ENCODE measurements around the gene OSBPL1A. TPM values are rescaled to one million over a fixed set of nuclear protein-coding genes. Genes with fewer than 3 reads are reported as not detected.

Gene OSBPL1A
- polyA plus RNA-seq, 1 donor = 30.3 TPM

DNA sequence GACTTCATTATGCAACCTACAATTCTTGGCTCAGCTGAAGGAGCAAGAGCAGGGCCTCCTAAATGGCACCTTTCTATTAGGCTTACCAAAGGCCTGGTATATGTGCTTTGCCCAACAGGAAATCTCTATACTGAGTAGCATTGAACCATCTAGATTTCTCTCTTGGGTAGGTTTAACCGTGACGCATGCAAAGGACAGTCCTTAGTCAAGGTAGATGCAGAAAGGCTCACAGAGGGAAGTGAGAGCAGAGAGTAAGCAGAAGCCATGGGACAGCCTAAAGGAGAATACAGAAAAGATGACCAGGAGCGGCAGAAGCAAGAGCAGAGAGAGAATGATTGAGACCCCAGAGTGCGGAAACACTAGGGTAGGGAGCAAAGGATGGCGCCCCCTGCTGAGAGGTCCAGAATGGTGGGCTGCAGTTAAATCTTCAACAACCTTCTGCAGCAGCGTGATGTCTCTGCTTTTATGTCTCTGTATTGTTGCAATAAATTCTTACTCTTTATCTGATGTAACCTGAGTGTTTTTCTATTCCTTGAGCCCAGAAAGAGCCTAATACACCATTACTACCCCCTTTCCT is 4.7 kb upstream of the OSBPL1A start:
- Histone ChIP-seq H3K27me3 (ENCODE audit: control insufficient read depth, insufficient read depth, low read length) (peaks cover 2% of the 10 kb centered on the region), H3K27ac (ENCODE audit: low read length) (no peak overlapping the region), H3K4me1 (ENCODE audit: control insufficient read depth, insufficient read depth, low read length) (no peaks in the 10 kb centered on the region), H3K4me3 (ENCODE audit: low read length) (no peak overlapping the region), H3K9me3 (ENCODE audit: control insufficient read depth, low read depth, low read length) (no peaks in the 10 kb centered on the region), H3K36me3 (ENCODE audit: control insufficient read depth, insufficient read depth, low read length) (no peaks in the 10 kb centered on the region)
- DNase-seq = no peak
- 67% methylated on average over 1 of the region's 6 CpGs for WGBS (ENCODE audit: insufficient coverage, low lambda C conversion rate)

DNA sequence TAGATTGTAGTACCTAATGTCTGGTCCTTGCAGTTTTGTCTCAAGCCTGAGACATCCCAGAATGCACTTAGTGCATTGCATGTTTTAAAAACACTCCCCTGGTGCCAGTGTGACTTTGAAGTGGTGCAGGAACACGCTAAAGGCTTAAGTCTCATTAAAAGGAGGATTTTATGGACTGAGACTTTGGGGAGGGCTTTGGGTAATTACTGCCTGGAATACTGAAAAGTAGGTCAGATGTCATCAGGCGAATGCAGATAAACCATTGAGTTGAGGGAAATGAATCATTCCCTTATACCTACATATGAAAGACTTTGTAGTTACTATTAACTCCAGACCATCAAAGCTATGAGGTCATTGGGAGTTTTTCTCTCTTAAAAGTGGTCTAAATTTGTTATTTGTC is 3.0 kb upstream of the OSBPL1A start:
- no CpG with 5 or more reads among the region's 2 CpGs for whole genome bisulfite sequencing (ENCODE audit: insufficient coverage, low lambda C conversion rate)
- no peak for DNase-seq
- H3K27ac ChIP-seq (ENCODE audit: low read length) = no peak overlapping the region
- H3K36me3 ChIP-seq (ENCODE audit: control insufficient read depth, insufficient read depth, low read length) = no peaks in the 10 kb centered on the region
- no peaks in the 10 kb centered on the region for H3K4me1 ChIP-seq (ENCODE audit: control insufficient read depth, insufficient read depth, low read length)
- peaks cover 1% of the 10 kb centered on the region for H3K27me3 ChIP-seq (ENCODE audit: control insufficient read depth, insufficient read depth, low read length)
- no peak overlapping the region for H3K4me3 ChIP-seq (ENCODE audit: low read length)
- no peaks in the 10 kb centered on the region for H3K9me3 ChIP-seq (ENCODE audit: control insufficient read depth, low read depth, low read length)

DNA sequence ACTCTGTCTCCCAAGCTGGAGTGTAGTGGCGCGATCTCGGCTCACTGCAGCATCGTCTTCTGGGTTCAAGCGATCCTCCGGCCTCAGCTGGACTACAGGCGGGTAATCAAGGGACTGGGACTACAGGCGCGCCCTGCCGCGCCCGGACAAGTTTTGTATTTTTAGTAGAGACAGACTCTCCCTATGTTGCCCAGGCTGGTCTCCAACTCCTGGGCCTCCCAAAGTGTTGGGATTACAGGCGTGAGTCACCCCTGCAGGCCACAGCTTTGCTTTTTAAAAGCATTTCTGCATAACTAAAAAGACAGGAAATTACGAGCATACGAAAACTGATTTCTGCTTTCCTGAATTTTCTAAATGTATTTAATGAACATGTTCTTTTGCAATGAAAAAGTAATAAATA is 916 bp upstream of the OSBPL1A start:
- H3K27ac ChIP-seq (ENCODE audit: low read length) = no peak overlapping the region
- no peaks in the 10 kb centered on the region for H3K36me3 ChIP-seq (ENCODE audit: control insufficient read depth, insufficient read depth, low read length)
- 100% methylated on average over 1 of the region's 15 CpGs for WGBS (ENCODE audit: insufficient coverage, low lambda C conversion rate)
- H3K4me3 ChIP-seq (ENCODE audit: low read length) = peak overlapping the region; percentile 53
- H3K9me3 ChIP-seq (ENCODE audit: control insufficient read depth, low read depth, low read length) = no peaks in the 10 kb centered on the region
- DNase-seq = no peak
- H3K4me1 ChIP-seq (ENCODE audit: control insufficient read depth, insufficient read depth, low read length) = no peaks in the 10 kb centered on the region
- H3K27me3 ChIP-seq (ENCODE audit: control insufficient read depth, insufficient read depth, low read length) = no peaks in the 10 kb centered on the region

DNA sequence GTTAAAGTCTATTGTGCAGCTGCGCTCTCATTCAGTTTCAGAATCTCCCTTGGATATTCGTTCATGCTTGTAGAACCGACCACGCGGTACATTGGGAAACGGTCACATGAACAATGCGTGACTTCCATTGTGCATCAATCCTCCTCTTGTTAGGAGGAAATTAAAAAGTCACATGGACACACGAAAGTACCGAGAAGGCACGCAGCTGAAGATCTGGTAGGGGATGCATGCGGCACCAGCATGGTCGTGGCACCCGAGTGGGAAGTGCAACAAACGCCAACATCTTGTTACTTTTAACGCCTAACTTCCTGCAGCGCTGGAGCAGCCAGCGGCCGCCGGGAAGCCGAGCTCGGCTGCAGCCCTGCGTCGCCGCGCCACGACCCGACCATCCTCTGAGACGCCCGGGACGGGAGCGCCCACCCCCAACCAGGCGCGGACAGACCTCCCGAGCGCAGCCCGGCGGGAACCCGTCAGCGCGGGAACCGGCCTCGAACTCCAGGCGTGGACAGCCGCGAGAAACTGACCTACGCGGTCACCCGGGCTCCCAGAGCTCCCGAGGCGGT is 412 bp downstream of the OSBPL1A start:
- Histone ChIP-seq H3K9me3 (ENCODE audit: control insufficient read depth, low read depth, low read length) (no peaks in the 10 kb centered on the region), H3K27me3 (ENCODE audit: control insufficient read depth, insufficient read depth, low read length) (no peaks in the 10 kb centered on the region), H3K4me3 (ENCODE audit: low read length) (peak overlapping the region; percentile 80), H3K36me3 (ENCODE audit: control insufficient read depth, insufficient read depth, low read length) (no peaks in the 10 kb centered on the region), H3K27ac (ENCODE audit: low read length) (peak overlapping the region; percentile 67), H3K4me1 (ENCODE audit: control insufficient read depth, insufficient read depth, low read length) (no peaks in the 10 kb centered on the region)
- WGBS (ENCODE audit: insufficient coverage, low lambda C conversion rate) = 0% methylated on average over 5 of the region's 50 CpGs
- peak; percentile 72 to 87 for DNase-seq

DNA sequence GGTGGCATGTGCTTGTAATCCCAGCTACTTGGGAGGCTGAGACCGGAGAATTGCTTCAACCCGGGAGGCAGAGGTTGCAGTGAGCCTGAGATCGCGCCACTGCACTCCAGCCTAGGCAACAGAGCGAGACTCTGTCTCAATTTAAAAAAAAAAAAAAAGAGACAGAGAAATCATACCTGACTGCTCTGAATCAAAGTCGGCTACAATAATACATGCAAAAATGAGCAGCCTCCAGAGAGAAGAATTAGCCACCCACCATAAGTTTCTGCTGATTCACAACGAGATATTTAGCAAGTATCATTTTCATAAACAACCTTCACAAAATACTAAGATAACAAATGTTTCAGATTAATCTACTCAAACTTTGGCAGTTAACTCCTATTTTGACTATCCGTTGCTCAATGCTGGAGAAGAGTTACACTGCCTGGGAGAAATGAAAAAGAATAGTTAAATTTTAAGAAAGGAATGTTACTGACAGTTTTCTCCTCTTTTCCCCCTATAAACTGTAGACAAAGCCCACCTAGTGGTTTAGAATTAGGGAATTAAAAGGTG is 1.5 kb downstream of the OSBPL1A start:
- no peak overlapping the region for H3K27ac ChIP-seq (ENCODE audit: low read length)
- H3K4me1 ChIP-seq (ENCODE audit: control insufficient read depth, insufficient read depth, low read length) = no peaks in the 10 kb centered on the region
- no peaks in the 10 kb centered on the region for H3K27me3 ChIP-seq (ENCODE audit: control insufficient read depth, insufficient read depth, low read length)
- H3K4me3 ChIP-seq (ENCODE audit: low read length) = no peak overlapping the region
- 50% methylated on average over 1 of the region's 8 CpGs for WGBS (ENCODE audit: insufficient coverage, low lambda C conversion rate)
- no peak for DNase-seq
- H3K9me3 ChIP-seq (ENCODE audit: control insufficient read depth, low read depth, low read length) = no peaks in the 10 kb centered on the region
- no peaks in the 10 kb centered on the region for H3K36me3 ChIP-seq (ENCODE audit: control insufficient read depth, insufficient read depth, low read length)

DNA sequence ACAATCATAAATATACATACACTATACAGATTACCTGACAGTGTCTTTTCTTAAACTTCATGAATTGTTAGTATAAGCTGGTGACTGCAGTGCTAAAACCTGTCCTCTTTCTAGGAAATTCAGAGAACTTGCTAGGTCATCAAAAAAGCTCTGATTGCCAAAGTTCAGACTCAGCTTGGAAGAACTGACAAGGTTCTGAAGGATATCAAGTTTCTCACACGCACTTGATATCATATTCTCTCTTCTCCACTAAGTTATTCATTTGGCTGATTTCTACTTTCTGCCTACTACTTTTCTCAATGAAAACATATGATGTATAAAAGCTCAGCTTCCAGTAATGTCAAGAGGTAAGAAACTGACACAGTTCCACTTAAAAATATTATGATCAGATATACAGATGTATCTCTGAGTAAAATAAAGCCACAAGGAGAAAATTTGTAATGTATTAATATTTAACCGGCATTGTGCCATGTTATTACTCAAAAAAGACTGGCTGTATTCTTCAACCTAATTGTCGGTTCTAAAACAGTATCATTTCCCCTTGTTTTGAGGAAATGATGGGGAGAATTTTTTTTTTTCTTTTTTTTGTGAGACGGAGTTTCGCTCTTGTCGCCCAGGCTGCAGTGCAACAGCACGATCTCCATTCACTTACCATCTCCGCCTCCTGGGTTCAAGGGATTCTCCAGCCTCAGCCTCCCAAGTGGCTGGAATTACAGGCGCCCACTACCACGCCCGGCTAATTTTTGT is 2.4 kb downstream of the OSBPL1A start:
- DNase-seq = peak; percentile 43 to 64
- no peaks in the 10 kb centered on the region for H3K36me3 ChIP-seq (ENCODE audit: control insufficient read depth, insufficient read depth, low read length)
- no peak overlapping the region for H3K4me3 ChIP-seq (ENCODE audit: low read length)
- peak overlapping the region; percentile 53 for H3K27ac ChIP-seq (ENCODE audit: low read length)
- no peaks in the 10 kb centered on the region for H3K4me1 ChIP-seq (ENCODE audit: control insufficient read depth, insufficient read depth, low read length)
- 51% methylated on average over 2 of the region's 11 CpGs for WGBS (ENCODE audit: insufficient coverage, low lambda C conversion rate)
- H3K9me3 ChIP-seq (ENCODE audit: control insufficient read depth, low read depth, low read length) = no peaks in the 10 kb centered on the region
- H3K27me3 ChIP-seq (ENCODE audit: control insufficient read depth, insufficient read depth, low read length) = no peaks in the 10 kb centered on the region

DNA sequence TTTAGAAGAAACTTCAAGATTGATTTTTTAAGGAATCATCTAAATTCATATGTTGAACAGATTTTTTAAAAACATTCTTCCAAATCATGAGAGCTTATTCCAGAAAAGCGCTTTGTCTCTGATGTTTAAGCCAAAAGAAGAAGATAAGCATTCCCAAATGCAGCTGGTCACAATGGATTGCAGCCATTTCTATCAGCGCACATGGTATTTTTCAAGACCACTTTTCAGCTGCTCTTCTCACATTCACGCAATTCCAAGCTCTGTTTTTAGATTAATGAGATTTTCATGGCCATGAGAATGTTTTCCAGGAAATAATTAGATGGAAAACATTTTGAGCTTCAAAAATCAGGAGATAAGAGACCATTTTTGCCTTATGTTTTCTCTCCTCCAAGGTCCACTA is 8.7 kb downstream of the OSBPL1A start:
- Histone ChIP-seq H3K27ac (ENCODE audit: low read length) (no peak overlapping the region), H3K36me3 (ENCODE audit: control insufficient read depth, insufficient read depth, low read length) (no peaks in the 10 kb centered on the region), H3K4me3 (ENCODE audit: low read length) (no peak overlapping the region), H3K27me3 (ENCODE audit: control insufficient read depth, insufficient read depth, low read length) (no peaks in the 10 kb centered on the region), H3K4me1 (ENCODE audit: control insufficient read depth, insufficient read depth, low read length) (no peaks in the 10 kb centered on the region), H3K9me3 (ENCODE audit: control insufficient read depth, low read depth, low read length) (no peaks in the 10 kb centered on the region)
- peak in 1 of 2 donors; percentile 10 for DNase-seq
- WGBS (ENCODE audit: insufficient coverage, low lambda C conversion rate) = 90% methylated on average over 2 of the region's 3 CpGs

DNA sequence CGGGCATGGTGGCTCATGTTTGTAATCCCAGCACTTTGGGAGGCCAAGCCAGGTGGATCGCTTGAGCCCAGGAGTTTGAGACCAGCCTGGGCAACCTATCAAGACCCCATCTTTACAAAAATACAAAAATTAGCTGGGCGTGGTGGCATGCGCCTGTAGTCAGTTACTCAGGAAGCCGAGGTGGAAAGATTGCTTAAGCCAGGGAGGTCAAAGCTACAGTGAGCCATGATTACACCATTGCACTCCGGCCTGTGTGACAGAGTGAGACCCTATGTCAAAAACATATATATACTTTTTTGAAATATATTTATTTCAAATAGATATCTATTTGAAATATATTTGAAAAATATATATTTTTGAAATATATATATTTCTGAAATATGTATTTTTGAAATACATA is 10.9 kb downstream of the OSBPL1A start:
- DNase-seq = no peak
- Histone ChIP-seq H3K27me3 (ENCODE audit: control insufficient read depth, insufficient read depth, low read length) (no peaks in the 10 kb centered on the region), H3K36me3 (ENCODE audit: control insufficient read depth, insufficient read depth, low read length) (no peaks in the 10 kb centered on the region), H3K27ac (ENCODE audit: low read length) (no peak overlapping the region), H3K4me3 (ENCODE audit: low read length) (no peak overlapping the region), H3K4me1 (ENCODE audit: control insufficient read depth, insufficient read depth, low read length) (no peaks in the 10 kb centered on the region), H3K9me3 (ENCODE audit: control insufficient read depth, low read depth, low read length) (no peaks in the 10 kb centered on the region)
- WGBS (ENCODE audit: insufficient coverage, low lambda C conversion rate) = no CpG with 5 or more reads among the region's 6 CpGs

DNA sequence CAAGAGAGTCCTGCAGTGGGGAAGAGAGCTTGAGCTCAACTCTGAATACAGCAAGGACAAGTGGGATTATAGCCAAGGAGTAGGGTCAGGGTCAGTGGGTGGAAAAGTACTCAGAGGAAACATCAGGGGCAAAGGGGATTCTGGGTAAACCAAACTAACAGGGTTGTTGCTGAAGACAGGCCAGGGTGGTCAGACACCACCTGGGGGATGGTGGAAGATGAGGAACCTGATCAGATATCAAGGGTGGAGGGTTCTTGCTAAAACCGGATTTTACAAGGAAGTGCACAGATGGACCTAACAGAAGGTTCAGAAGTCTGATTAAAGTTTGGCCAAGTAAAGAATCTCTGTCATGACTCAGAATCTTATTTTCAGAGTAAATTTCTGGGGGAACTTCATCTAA is 16.5 kb downstream of the OSBPL1A start:
- no peaks in the 10 kb centered on the region for H3K27me3 ChIP-seq (ENCODE audit: control insufficient read depth, insufficient read depth, low read length)
- DNase-seq = no peak
- H3K27ac ChIP-seq (ENCODE audit: low read length) = no peak overlapping the region
- no peaks in the 10 kb centered on the region for H3K4me1 ChIP-seq (ENCODE audit: control insufficient read depth, insufficient read depth, low read length)
- H3K4me3 ChIP-seq (ENCODE audit: low read length) = no peak overlapping the region
- H3K36me3 ChIP-seq (ENCODE audit: control insufficient read depth, insufficient read depth, low read length) = peaks cover 4% of the 10 kb centered on the region
- no CpG with 5 or more reads among the region's 1 CpG for WGBS (ENCODE audit: insufficient coverage, low lambda C conversion rate)
- H3K9me3 ChIP-seq (ENCODE audit: control insufficient read depth, low read depth, low read length) = no peaks in the 10 kb centered on the region

DNA sequence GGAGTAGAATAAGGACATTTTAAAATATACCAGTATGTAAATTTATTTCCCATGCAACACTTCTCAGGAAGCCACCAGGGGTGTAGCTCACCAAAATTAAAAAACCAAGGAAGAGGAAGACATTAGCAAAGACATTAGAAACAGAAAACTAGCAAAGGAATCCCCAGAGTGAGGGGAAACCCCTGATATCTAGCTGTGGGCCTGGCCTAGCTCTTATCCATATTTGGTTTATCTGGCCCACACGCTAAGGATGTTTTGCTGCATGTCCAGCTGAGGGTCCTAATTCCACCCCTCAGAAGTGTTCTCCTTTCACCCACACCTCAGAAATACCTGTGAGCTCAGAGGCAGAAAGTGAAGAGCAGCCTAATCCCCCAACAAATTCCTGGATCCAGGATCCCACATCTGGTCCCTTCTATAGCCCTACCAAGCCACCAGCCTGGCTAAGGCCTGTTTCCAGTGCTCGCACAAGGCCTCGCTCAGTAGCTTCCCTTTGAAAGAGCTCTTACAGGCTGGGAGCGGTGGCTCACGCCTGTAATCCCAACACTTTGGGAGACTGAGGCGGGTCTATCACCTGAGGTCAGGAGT is 17.4 kb downstream of the OSBPL1A start:
- WGBS (ENCODE audit: insufficient coverage, low lambda C conversion rate) = no CpG with 5 or more reads among the region's 6 CpGs
- H3K9me3 ChIP-seq (ENCODE audit: control insufficient read depth, low read depth, low read length) = no peaks in the 10 kb centered on the region
- H3K27ac ChIP-seq (ENCODE audit: low read length) = no peak overlapping the region
- no peak overlapping the region for H3K4me3 ChIP-seq (ENCODE audit: low read length)
- no peaks in the 10 kb centered on the region for H3K27me3 ChIP-seq (ENCODE audit: control insufficient read depth, insufficient read depth, low read length)
- no peaks in the 10 kb centered on the region for H3K4me1 ChIP-seq (ENCODE audit: control insufficient read depth, insufficient read depth, low read length)
- peaks cover 4% of the 10 kb centered on the region for H3K36me3 ChIP-seq (ENCODE audit: control insufficient read depth, insufficient read depth, low read length)
- DNase-seq = no peak

All from large intestine (tissue), 3 donors.